Neural cell (in vitro differentiated cells): ENCODE results near the gene SLIT3.

Experiments used
- EP300 ChIP-seq: fragments of 450-650 bp; conservative IDR thresholded peaks from 2 replicates; pipeline ENCODE4 v1.6.1; 2014; ENCODE audit warnings: antibody characterized with exemption, mild to moderate bottlenecking, moderate library complexity; ENCODE audit not compliant: poor library complexity, severe bottlenecking
- MXI1 ChIP-seq: fragments of 450-650 bp; conservative IDR thresholded peaks from 2 replicates; pipeline ENCODE4 v1.6.1; 2014; ENCODE audit warnings: antibody characterized with exemption, mild to moderate bottlenecking; ENCODE audit not compliant: poor library complexity, severe bottlenecking
- TF ChIP-seq, protein P1 (sequence below): fragments of 450-650 bp; IDR thresholded peaks from 2 replicates; pipeline ENCODE4 v1.5.1; 2014; ENCODE audit warnings: antibody characterized with exemption, mild to moderate bottlenecking, moderate library complexity; ENCODE audit not compliant: poor library complexity, severe bottlenecking

DNA sequence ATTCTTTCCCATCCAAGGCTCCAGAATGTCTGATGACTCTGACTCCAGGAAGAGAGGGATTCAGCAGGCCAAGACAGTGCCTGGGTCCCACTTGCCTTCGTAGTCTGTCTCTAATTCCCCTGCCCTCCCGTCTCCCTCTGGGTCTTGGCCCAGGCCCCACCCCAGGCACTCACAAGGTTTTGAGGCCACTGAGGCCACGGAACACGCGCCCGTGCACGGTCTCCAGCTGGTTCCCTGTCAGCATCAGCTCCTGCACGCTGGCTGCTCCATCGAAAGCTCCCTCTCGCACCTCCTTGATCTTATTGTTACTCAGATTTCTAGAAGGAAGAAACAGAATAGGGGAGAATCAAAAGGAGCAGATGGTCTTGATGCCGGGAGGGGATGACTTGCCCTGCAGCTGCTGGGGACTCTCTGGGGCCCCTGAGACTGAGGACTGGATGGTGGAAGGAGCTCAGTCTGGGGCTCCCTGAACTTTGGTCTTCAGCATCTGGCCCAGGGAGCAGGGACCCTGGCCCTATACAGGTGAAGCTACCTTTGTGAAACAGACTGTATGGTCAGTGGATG, 547.2 kb downstream of the SLIT3 start:
- no peak for TF ChIP-seq MXI1
- TF ChIP-seq, protein P1, sequence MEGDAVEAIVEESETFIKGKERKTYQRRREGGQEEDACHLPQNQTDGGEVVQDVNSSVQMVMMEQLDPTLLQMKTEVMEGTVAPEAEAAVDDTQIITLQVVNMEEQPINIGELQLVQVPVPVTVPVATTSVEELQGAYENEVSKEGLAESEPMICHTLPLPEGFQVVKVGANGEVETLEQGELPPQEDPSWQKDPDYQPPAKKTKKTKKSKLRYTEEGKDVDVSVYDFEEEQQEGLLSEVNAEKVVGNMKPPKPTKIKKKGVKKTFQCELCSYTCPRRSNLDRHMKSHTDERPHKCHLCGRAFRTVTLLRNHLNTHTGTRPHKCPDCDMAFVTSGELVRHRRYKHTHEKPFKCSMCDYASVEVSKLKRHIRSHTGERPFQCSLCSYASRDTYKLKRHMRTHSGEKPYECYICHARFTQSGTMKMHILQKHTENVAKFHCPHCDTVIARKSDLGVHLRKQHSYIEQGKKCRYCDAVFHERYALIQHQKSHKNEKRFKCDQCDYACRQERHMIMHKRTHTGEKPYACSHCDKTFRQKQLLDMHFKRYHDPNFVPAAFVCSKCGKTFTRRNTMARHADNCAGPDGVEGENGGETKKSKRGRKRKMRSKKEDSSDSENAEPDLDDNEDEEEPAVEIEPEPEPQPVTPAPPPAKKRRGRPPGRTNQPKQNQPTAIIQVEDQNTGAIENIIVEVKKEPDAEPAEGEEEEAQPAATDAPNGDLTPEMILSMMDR, result no peak
- no peak for TF ChIP-seq EP300
